ENCODE measurements around the gene CPNE8. TPM values are rescaled to one million over a fixed set of nuclear protein-coding genes. Genes with fewer than 3 reads are reported as not detected.

CPNE8 gene
- total and polyA plus RNA-seq, 10 of the 15 experiments (the other 5 are each of a cell fraction or from before 2014, with no cell fraction given), result 11.3 to 38.4 (median 18.9) TPM

GRCh38 chr12:38682521-38682920 is 222.9 kb downstream of the CPNE8 start:
- intact Hi-C loops (cut with micrococcal nuclease; ENCODE audit: unreplicated experiment) (no loop called here), in situ Hi-C loops (cut with MboI) (loop anchor here (25.0 kb wide), 3 partner anchors 105 to 755 kb away; partner anchors contain the start of genes CPNE8 and KIF21A)
- no peak overlapping the region for H3K9ac ChIP-seq (ENCODE audit: control insufficient read depth, insufficient read depth, low read length)
- FAIRE-seq (no peak), ATAC-seq (no peak), DNase-seq (ENCODE audit: low read depth, low spot score) (no peak)
- H3K4me3 ChIP-seq, result no peak overlapping the region
- 77% methylated on average over 2 of the region's 2 CpGs for WGBS (ENCODE audit: insufficient coverage, insufficient replicate concordance, low lambda C conversion rate, missing lambda C conversion rate)
- ChIA-PET CTCF (interaction anchor here (1.1 kb wide), 1 partner anchor 18 kb away, joined by 4 read pairs; no protein-coding TSS in a partner anchor), SMC1A (ENCODE audit: uncharacterized antibody, unreplicated experiment) (interaction anchor here (0.7 kb wide), 1 partner anchor 14 kb away, joined by 3 read pairs; no protein-coding TSS in a partner anchor), RAD21 (ENCODE audit: unreplicated experiment) (no interaction called here), POLR2A (no interaction called here)
- no peak for TF ChIP-seq MLLT1 (IDR thresholded peaks at IDR 0.05)
- no peak for TF ChIP-seq RB1 (IDR thresholded peaks at IDR 0.05; ENCODE audit: borderline replicate concordance)
- no peak for TF ChIP-seq FOXK2 (IDR thresholded peaks at IDR 0.05)
- TF ChIP-seq POLR2AphosphoS5 (IDR thresholded peaks at IDR 0.05; ENCODE audit: low read length), result no peak
- TF ChIP-seq CBX3 (IDR thresholded peaks at IDR 0.05; ENCODE audit: borderline replicate concordance, low read depth), result no peak
- TF ChIP-seq SKIL (IDR thresholded peaks at IDR 0.05; ENCODE audit: low read depth, poor library complexity, severe bottlenecking), result no peak
- TF ChIP-seq SUPT20H (IDR thresholded peaks at IDR 0.05; ENCODE audit: borderline replicate concordance, control insufficient read depth, low read depth, low read length), result no peak
- TF ChIP-seq, protein P1, sequence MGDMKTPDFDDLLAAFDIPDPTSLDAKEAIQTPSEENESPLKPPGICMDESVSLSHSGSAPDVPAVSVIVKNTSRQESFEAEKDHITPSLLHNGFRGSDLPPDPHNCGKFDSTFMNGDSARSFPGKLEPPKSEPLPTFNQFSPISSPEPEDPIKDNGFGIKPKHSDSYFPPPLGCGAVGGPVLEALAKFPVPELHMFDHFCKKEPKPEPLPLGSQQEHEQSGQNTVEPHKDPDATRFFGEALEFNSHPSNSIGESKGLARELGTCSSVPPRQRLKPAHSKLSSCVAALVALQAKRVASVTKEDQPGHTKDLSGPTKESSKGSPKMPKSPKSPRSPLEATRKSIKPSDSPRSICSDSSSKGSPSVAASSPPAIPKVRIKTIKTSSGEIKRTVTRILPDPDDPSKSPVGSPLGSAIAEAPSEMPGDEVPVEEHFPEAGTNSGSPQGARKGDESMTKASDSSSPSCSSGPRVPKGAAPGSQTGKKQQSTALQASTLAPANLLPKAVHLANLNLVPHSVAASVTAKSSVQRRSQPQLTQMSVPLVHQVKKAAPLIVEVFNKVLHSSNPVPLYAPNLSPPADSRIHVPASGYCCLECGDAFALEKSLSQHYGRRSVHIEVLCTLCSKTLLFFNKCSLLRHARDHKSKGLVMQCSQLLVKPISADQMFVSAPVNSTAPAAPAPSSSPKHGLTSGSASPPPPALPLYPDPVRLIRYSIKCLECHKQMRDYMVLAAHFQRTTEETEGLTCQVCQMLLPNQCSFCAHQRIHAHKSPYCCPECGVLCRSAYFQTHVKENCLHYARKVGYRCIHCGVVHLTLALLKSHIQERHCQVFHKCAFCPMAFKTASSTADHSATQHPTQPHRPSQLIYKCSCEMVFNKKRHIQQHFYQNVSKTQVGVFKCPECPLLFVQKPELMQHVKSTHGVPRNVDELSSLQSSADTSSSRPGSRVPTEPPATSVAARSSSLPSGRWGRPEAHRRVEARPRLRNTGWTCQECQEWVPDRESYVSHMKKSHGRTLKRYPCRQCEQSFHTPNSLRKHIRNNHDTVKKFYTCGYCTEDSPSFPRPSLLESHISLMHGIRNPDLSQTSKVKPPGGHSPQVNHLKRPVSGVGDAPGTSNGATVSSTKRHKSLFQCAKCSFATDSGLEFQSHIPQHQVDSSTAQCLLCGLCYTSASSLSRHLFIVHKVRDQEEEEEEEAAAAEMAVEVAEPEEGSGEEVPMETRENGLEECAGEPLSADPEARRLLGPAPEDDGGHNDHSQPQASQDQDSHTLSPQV (IDR thresholded peaks at IDR 0.05), result no peak
- no peak for TF ChIP-seq SUZ12 (IDR thresholded peaks at IDR 0.05; ENCODE audit: unreplicated experiment)
- H3K9me3 ChIP-seq (replicated peaks; ENCODE audit: control insufficient read depth, insufficient read depth, low read length), result no peaks in the 10 kb centered on the region
- H3K27me3 ChIP-seq (replicated peaks in 1 of 2; ENCODE audit: control insufficient read depth in 2 of 2, insufficient read depth in 2 of 2, low read length in 1 of 2), result no peaks in the 10 kb centered on the region
- H2AFZ ChIP-seq (ENCODE audit: control insufficient read depth, low read depth, low read length), result no peak overlapping the region
- H3K79me2 ChIP-seq (ENCODE audit: control insufficient read depth, insufficient read depth, low read length), result no peaks in the 10 kb centered on the region
- H3K36me3 ChIP-seq (ENCODE audit: control insufficient read depth in 2 of 2, insufficient read depth in 2 of 2, low read length in 1 of 2), result peaks cover 0 to 9% of the 10 kb centered on the region in 2 experiments; a peak in 1 of 4 replicates
- H3K4me2 ChIP-seq (ENCODE audit: control insufficient read depth, insufficient read depth), result no peak overlapping the region
- no peaks in the 10 kb centered on the region for H4K20me1 ChIP-seq (ENCODE audit: control insufficient read depth, insufficient read depth)
- no peak overlapping the region for H3K27ac ChIP-seq (ENCODE audit: control insufficient read depth, insufficient read depth)
- no peaks in the 10 kb centered on the region for H3K4me1 ChIP-seq (ENCODE audit: control insufficient read depth, insufficient read depth, low read length)
- BruUV-seq (replicated peaks), result no TSS peak
